Activated CD8-positive, alpha-beta memory T cell treated with anti-CD3 and anti-CD28 coated beads, Interleukin-2, amount 50 U/mL, for 1 hour (primary cell): Measurements from ENCODE around the gene TPP2.

Experiments
- DNase-seq: peaks from one replicate; pipeline ENCODE4 v3.0.0-alpha.2; 2020; ENCODE audit errors: extremely low read depth

TPP2 gene

DNA sequence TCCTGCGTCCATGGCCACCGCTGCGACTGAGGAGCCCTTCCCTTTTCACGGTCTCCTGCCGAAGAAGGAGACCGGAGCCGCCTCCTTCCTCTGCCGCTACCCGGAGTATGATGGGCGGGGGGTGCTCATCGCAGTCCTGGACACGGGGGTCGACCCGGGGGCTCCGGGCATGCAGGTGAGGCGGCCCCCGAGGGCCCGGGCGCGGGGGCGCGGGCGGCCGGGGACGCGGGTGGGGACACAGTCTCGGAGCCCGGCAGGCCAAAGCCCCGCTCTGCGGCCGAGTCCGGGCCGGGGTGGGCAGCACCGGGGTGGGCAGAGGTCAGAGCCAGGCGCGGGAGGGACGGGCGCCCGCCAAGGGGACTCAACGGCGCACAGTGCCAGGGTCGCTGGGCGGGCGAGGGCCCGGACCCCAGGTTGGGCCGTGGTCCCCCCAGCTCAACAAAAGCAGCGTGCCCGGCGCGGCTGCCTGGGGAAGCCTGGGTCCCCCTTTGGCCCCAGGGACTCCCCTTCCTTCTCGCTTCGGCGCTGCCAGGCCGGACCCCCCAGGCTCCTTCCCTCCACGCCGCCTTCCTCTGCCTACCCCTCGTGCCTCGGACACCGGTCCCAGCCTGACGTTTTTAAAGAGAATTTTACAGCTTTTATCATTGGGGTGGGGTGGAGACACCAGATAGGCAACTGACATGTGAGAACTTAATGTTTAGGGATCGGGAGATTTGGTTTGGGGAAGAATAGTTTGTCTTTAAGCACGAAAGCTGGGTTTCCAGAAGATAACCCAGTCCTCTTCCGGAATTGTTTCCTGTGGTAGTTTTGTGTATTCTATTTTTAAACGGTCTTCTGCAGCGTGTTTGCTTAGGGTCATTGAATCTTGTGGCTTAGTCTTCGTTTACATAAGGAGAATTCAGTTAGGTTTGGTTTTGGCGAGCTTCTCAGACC is 509 bp downstream of the TPP2 start:
- no peak for DNase-seq

DNA sequence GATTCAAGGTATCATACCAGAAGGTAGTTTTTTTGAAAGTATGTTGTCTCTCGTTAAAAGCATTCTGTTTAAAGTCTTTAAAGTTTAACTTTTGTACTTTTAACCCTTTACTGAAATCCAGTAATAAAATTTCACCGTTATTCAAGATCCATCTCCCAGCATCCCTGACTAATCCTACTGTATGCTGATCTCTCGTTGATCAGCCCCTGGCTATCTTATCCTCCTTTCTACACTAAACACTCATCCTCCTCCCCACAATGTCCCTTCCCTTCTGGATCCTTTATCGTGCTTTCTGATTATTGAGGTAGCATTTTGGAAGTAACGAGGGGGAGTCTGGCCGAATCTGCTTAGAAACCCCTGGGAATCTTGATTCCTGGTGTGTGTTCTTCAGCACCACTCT is 1.3 kb downstream of the TPP2 start:
- DNase-seq: no peak

DNA sequence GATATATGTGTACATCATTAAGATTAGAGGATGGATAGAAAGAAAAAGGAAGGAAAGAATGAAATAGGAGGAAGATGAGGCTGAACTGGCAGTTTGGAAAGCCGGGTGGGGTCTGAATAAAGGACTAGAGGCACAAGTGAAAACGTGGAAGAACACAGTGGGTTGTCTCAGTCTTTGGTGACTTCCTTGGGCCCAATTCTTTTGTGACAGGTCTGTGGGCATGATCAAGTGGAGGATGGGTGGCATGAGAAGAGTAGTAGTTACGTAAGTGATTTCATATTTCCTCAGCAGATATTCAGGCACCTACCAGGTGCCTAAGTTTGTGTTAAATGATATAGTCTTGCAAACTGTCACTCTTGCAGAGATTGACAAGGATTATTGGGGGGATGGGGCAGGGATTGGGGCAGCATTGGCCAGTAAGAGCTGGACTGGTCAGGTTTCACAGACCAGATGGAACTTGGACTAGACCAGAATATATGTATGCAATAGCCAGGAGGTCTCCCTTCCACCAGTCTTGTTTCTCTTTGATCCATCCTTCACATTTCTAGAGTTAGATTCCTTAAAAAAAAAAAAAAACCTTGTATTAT is 2.7 kb downstream of the TPP2 start:
- no peak for DNase-seq

DNA sequence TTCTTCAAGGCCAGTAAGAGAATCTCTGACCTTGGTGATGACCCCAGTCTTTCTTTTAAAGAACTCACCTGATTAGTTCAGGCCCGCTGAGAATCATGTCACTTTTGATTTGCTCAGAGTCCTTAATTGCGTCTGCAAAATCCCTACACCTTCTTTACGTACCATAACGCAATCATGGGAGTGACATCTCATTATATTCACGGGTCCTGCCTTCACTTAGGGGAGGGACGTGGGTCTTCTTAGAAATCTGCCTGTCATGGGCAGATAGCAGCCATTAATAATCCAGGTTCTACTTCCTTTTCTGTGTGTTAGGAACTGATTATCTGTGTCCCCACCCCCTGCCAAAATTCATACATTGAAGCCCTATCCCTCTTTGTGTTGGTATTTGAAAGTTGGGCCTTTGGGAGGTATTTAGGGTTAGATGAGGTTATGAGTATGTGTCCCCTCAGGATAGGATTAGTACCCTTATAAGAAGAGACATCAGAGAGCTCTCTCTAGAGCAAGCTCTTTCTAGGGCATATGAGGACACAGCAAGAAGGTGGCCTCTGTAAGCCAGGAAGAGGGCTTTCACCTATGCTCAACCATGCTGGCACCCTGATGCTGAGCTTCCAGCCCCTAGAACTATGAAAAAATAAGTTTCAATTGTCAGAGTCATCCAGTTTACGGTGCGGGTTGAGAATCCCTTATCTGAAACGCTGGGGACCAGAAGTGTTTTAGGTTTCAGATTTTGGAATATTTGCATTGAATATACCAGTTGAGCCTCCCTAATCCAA is 9.9 kb downstream of the TPP2 start:
- no peak for DNase-seq

DNA sequence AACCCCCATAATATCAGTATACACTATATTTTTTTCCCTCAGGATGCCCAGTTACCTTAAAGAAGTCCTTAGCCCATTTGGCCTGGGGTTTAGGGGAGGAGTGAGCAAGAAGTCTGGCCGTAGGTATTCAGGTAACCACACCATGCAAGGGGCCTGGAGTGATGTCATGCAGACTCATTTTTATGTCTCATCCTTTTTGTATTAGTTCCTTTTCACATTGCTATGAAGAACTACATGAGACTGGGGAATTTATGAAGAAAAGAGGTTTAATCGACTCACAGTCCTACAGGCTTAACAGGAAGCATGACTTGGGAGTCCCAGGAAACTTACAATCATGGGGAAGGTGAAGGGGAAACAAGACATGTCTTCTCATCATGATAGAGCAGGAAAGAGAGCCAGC is 12.2 kb downstream of the TPP2 start:
- no peak for DNase-seq

DNA sequence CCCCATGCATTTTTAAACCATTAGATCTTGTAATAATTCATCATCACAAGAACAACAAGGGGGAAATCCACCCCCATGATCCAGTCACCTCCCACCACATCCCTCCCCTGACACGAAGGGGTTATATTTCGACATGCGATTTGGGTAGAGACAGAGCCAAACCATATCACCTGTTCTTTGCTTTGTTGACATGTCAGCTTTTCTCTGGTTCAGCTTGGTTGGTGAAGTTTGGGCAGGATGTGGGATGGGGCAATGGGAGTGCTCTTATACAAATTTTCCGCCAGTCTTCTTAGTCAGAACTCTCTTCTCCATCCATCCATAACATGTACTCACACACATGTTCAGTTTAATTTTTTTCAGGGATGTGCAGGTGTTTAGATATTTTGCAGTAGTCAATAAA is 12.9 kb downstream of the TPP2 start:
- no peak for DNase-seq

DNA sequence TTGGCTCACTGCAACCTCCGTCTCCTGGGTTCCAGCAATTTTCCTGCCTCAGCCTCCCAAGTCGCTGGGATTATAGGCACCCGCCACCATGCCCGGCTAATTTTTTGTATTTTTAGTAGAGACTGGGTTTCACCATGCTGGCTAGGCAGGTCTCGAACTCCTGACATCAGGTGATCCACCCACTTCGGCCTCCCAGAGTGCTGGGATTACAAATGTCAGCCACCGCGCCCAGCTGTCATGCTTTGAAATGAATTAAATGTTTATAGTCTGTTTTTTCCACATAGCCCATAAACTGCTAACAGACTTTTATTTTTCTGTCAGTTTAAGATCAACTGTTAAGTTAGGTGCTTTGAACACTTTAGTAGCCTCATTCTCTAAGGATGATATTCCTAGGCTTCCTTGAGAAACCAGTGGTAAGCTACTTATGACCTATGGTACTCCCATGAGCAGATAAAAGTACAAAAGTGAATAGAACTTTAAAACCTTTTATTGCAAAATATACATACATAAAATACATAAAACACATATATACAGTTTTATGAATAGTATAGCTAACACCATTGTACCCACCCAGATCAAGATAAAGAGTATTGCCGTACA is 13.6 kb downstream of the TPP2 start:
- no peak for DNase-seq

DNA sequence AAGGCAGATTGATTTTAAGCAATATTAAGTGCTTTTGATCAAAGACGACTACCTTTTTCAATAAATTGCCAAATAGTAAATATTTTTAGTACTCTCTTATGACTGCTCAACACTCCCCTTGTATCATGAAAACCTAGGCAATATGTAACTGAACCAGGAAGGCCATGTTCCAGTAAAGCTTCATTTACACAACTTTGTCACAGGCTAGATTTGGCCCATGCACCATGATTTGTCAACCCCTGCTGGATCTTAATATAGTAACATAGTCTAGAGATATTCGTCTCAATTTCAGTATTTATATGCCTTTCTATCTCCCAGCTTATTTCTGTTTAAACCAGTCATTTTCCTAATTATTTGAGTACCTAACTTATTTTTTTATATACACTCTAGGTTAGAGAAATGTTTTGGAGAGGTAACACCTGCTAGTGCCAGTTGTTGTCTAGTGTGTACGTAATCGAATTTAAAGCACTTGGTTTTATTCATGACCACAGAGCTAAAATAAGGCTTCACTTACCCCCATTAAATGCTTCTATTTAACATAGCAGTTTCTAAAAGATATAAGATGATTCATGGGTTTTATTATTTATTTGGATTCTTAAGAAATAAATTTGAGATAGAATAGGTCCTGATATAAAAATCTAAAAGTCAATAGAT is 21.0 kb downstream of the TPP2 start:
- no peak for DNase-seq

DNA sequence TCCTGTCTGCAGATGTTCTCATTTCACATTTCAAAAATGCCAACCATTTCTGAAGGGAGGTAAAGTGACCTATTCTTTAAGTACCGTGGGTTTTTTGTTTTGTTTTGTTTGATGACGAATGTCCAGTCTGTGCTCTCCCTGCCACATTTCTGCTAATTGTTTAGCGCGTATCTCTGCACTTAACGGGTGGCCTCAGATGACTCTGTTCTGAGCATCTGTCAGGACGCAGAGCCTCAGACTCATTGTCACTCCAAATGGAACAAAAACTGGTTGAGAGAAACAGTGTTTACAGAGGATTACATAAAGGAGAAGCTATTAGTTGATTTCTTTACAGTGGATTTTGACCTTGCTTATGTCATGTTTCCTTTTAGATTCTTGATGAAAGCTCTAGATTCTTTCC is 23.7 kb downstream of the TPP2 start:
- no peak for DNase-seq

DNA sequence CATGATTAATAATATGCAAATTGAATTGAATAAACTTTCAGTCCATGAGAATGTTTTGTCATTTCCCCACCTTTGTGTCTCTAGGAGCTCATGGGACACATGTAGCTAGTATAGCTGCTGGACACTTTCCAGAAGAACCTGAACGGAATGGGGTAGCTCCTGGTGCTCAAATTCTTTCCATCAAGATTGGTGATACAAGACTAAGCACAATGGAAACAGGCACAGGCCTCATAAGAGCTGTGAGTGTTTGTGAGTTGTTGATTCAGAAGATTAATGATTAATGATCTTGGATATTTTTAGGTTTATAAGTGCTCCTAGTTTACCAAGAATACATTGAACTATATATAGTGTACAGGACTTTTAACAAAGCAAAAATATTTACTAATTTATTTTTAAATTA is 30.1 kb downstream of the TPP2 start:
- DNase-seq: no peak

DNA sequence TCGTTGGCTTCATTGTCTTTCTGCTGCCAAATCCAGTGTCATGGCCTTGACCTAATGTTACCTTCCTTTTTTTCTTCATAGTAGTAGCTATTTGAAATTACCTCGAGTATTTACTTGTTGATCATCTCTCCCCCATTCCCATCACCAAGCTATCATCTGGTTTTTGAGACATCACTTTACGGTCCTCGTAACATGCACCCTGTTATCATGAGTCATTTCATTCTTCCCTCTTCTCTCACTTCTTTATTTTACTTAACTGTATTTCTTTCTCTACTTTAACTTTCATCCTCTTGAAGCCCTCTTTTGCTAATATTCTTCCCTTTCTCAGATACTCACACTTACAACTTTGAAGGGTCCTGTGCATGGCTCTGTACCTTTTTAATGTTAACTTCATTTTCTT is 31.8 kb downstream of the TPP2 start:
- no peak for DNase-seq

DNA sequence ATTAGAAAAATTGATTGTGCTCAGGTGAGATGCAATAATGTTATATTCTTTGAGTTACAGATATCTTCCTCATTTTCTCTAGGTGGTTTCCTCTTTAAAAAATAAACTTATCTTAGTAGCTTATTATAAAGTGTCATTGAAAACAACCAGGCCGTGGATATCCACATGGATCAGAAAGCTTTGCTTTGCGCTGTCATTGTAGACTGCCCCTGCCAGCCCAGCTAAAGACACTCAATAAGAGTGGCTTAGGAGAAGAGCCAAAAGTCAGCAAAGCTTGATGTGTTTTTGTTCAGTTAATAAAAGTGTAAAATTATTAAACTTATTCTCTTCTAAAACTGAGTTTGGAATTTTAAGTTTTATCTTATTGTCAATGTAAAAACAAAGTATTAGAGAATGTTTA is 34.4 kb downstream of the TPP2 start:
- no peak for DNase-seq

DNA sequence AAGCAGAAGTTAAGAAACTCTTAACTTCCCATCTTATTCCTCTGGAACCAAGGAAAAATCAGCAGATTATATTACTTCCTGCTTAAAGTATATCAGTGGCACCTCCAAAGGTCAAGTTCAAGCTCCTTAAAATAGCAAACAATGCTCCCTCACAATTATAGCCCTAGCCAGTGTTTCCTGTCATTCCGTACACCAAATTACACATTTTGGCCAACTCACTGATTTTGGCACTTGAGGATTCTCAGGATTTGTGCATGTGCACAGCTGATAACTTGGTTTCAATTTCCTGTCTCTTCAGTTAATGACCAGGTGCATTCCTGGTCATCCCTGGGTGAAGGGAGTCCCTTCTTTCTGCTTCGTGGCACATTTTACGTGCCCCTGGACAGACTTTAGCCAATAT is 42.0 kb downstream of the TPP2 start:
- DNase-seq: no peak

DNA sequence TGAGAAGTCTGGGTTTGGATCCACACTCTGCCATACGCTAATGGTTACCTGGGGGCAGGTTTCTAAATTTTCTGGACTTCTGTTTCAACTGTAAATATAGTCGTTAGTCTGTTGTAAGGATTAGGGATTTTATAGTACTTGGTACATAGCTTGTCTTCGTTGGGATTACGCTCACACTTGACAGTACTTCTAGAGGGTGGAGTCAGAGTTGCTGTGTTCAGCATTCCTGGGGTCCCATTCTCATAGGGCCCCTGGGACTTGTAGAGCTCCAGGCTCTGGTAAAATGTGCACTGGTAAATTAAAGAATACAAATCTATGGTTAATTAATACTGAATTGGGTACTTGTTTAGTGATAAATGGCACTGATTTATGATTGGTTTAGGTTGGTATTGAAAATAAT is 45.2 kb downstream of the TPP2 start:
- no peak for DNase-seq

DNA sequence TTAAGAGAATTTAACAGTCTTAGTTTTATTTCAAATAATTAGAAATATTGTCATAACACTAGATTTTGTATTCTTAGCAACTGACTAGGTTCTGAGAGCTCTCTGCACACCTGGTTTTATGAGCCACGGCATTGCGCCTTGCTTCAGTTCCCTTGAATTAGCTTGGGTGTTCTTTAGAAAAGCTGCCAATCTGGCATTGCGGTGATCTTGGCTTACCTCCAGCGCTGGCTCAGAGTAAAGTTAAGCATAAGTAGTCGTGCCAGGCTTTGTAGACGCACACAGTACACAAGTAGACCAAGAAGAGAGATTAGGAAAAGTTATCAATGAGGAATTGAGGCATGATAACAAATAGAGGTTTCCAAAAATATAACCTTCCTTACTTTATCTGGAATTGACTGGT is 45.7 kb downstream of the TPP2 start:
- DNase-seq: no peak

DNA sequence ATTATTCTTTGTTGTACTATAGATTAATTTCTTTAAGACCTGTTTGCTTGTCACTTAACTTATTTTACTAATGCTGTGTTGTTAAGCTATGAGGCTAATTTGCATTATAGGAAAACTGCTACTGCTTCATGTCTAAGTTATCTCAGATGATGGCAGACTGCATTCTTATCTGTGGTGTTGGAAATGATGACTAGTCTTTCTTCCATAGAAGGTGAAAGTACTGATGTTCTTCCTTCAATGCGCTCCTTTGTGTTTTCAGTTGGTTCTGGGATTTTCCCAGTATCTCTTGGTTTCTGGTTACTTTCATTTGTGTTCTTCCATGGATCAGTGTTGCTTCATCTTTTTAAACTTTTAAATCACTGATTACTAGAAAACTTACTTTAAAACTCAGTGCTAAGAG is 46.9 kb downstream of the TPP2 start:
- DNase-seq: no peak

DNA sequence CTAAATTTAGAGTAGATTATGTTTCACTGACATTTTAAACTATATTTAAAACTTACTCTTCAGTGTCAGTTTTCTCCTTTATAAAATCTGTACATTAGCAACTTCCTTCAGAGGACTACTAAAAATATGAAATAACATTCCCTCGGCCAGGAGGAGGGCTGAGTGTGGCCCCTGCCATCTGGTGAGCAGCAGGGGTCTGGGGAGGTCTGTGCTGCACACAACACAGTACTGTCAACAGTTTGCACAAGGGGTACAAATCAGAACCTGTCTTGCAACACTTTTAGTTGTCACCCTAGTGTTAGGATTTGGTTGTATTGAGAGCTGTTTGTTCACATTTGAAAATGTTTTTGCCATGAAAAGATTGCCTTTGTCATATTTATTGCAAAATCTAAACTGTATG is 48.9 kb downstream of the TPP2 start:
- no peak for DNase-seq

DNA sequence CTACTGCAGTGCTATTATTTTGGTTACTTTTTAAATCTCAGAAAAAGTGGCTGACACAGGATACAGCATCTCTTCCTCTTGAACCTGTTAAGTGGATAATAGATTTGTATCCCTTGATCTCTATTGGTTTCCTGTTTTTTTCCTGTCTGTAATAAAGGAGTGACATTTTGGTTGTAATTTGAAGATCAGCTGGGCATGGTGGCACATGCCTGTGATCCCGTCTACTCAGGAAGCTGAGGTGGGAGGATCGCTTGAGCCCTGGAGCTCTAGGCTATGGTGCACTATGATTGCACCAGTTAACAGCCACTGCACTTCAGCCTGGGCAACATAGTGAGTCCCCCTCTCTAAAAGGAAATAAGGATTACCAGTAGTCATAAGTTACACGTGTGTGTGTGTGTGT is 51.3 kb downstream of the TPP2 start:
- DNase-seq: no peak

DNA sequence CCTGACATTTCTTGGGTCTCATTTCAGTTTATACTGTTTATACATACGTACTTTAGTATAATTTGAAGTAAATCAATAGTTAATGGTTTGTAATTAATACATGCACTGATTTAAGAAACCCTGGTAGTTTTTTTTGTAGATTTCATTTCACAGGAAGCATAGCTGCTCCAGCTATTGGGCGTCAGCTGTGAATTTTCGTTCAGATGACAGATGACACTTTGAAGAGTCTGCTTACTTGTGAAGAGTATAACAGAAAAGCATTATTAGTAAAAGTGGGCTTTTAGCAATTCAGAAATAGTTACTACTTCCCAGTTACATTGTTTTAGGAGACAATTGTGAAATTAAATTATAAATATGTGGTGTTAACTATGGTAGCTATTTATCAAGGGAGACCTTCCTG is 53.7 kb downstream of the TPP2 start:
- no peak for DNase-seq

DNA sequence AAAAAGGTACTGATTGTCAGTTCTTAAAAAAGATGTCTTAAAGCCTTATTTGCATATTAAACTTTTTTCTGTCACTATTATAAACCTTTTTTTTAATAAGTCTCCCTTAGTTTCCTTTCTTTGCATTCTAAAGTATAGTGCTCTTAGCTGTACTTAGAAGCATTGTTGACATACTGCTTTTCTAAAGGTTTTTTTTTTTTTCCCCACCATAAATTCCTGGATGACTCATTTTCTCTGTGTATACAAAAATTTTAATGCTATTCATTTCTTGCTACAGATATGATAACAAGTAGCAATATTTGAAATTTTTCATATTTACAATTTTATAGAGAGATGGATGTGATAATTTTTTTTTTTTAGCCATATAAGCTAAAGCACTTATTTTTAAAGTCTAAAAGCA is 54.6 kb downstream of the TPP2 start:
- no peak for DNase-seq

DNA sequence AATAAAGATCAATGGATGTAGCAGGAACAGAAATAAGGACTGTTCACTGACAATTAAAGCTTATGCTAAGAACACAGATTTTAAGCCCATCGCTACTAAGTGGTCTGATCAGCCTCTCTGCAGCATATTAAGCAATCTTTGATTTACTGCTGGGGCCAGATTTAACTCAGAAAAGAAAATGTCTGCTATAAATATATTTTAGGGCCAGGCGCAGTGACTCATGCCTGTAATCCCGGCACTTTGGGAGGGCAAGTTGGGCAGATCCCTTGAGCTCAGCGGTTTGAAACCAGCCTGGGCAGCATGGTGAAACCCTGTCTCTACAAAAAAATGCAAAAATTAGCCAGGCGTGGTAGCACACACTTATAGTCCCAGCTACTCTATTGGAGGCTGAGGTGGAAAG is 55.1 kb downstream of the TPP2 start:
- no peak for DNase-seq

DNA sequence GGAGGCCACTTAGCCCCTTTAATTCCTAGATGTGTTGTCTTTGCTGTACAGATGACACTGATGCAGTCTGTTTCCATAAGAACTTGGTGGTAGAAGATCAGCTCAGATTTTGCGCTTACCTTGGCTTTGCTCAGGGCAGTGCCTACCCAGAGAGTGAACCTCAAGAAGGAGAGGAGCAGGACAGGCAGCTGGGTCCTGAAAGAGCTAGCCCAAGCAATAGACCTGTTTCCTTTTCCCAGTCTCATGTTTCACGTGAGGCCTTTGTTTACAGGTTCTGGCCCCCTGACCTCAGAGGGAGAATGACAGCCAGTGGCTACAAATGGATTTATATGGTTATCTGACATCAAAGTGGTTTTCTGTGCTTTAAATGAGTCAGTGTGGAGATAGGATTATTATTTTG is 58.0 kb downstream of the TPP2 start:
- DNase-seq: no peak
